Measurements from ENCODE around the gene MT4.
"Not testable (repeated sequence)": the region's sequence is repeated elsewhere in the genome, so short reads cannot be mapped to it uniquely, and the experiment has no call there.

The MT4 gene

GRCh38 chr16:56576585-56577299 lies 11.9 kb downstream of the MT4 start:
- peak; percentile 82 for TF ChIP-seq CTCF (IDR thresholded peaks at IDR 0.05; ENCODE audit: low read length, missing control alignments)
- DNase-seq (ENCODE audit: low read depth): peak; percentile 72
- no peak overlapping the region for H3K4me3 ChIP-seq (replicated peaks; ENCODE audit: low read depth, low read length)

- TF ChIP-seq CTCF (IDR thresholded peaks at IDR 0.05; ENCODE audit: low read length, missing control alignments): no peak
- DNase-seq (ENCODE audit: low read depth): no peak
Measured at GRCh38 chr16:56577300-56577625, 12.4 kb downstream of the MT4 start.

GRCh38 chr16:56580391-56581048 lies 15.6 kb downstream of the MT4 start:
- no peak for TF ChIP-seq CTCF (IDR thresholded peaks at IDR 0.05; ENCODE audit: low read length, missing control alignments)
- H3K4me3 ChIP-seq (replicated peaks; ENCODE audit: low read depth, low read length): no peak overlapping the region
- DNase-seq (ENCODE audit: low read depth): no peak

More at GRCh38 chr16:56577300-56577625, 12.4 kb downstream of the MT4 start:
- H3K4me3 ChIP-seq (replicated peaks; ENCODE audit: low read depth, low read length): no peak overlapping the region

GRCh38 chr16:56582911-56583310 lies 18.0 kb downstream of the MT4 start:
- not testable (repeated sequence) for H3K4me3 ChIP-seq (replicated peaks; ENCODE audit: low read depth, low read length); DNase-seq (ENCODE audit: low read depth)

GRCh38 chr16:56583351-56584168 lies 18.7 kb downstream of the MT4 start:
- no peak for DNase-seq (ENCODE audit: low read depth)
- no peak for TF ChIP-seq CTCF (IDR thresholded peaks at IDR 0.05; ENCODE audit: low read length, missing control alignments)
- H3K4me3 ChIP-seq (replicated peaks; ENCODE audit: low read depth, low read length): no peak overlapping the region

- no peak for TF ChIP-seq CTCF (IDR thresholded peaks at IDR 0.05; ENCODE audit: low read length, missing control alignments)
- DNase-seq (ENCODE audit: low read depth): no peak
- H3K4me3 ChIP-seq (replicated peaks; ENCODE audit: low read depth, low read length): no peak overlapping the region
Measured at GRCh38 chr16:56584276-56584675, 19.4 kb downstream of the MT4 start.

- no peak for TF ChIP-seq CTCF (IDR thresholded peaks at IDR 0.05; ENCODE audit: low read length, missing control alignments)
- DNase-seq (ENCODE audit: low read depth): no peak
- no peak overlapping the region for H3K4me3 ChIP-seq (replicated peaks; ENCODE audit: low read depth, low read length)
Measured at GRCh38 chr16:56588781-56589140, 23.9 kb downstream of the MT4 start.
